ENCODE data around the gene WNK2. TPM values are rescaled to one million over a fixed set of nuclear protein-coding genes. Genes with fewer than 3 reads are reported as not detected.

WNK2 gene
- total RNA-seq, 1 experiment from 2014 or later = 69.4 TPM

- Histone ChIP-seq H3K4me1 (ENCODE audit: insufficient read depth, low read length) (no peaks in the 10 kb centered on the region), H3T11ph (ENCODE audit: low read length) (no peak overlapping the region), H3K9ac (ENCODE audit: extremely low read depth, insufficient read length, low read length) (no peak overlapping the region), H2BK5ac (ENCODE audit: insufficient read length, low read length) (no peak overlapping the region), H4K5ac (ENCODE audit: insufficient read length, low read depth, low read length) (no peak overlapping the region), H2BK12ac (ENCODE audit: insufficient read length, low read depth, low read length) (no peak overlapping the region), H2AK5ac (ENCODE audit: insufficient read length, low read length) (no peak overlapping the region), H3K23me2 (ENCODE audit: insufficient read length, low read depth, low read length, poor library complexity, severe bottlenecking) (no peaks in the 10 kb centered on the region), H3K79me1 (ENCODE audit: insufficient read depth, low read depth, low read length, poor library complexity, severe bottlenecking) (no peaks in the 10 kb centered on the region), H3K27ac (ENCODE audit: insufficient read length, low read depth, low read length) (no peak overlapping the region), H2AFZ (ENCODE audit: low read length) (no peak overlapping the region), H3K9me3 (ENCODE audit: control insufficient read depth, low read depth, low read length) (no peaks in the 10 kb centered on the region), H2BK15ac (ENCODE audit: low read depth, low read length) (no peak overlapping the region), H3K27me3 (ENCODE audit: insufficient read depth, low read length) (no peaks in the 10 kb centered on the region), H3K4ac (ENCODE audit: low read depth, low read length) (no peak overlapping the region), H3K18ac (ENCODE audit: insufficient read length, low read depth, low read length) (no peak overlapping the region), H2BK20ac (ENCODE audit: low read depth, low read length, poor library complexity, severe bottlenecking) (no peak overlapping the region), H3K23ac (ENCODE audit: insufficient read length, low read depth, low read length) (no peak overlapping the region), H4K8ac (replicated peaks; ENCODE audit: insufficient read length, low read depth, low read length) (no peak overlapping the region), H4K91ac (ENCODE audit: insufficient read length, low read depth, low read length) (no peak overlapping the region), H4K20me1 (ENCODE audit: control insufficient read depth, insufficient read depth, insufficient read length) (no peaks in the 10 kb centered on the region), H3K56ac (ENCODE audit: insufficient read length, low read depth, low read length) (no peak overlapping the region), H2BK120ac (ENCODE audit: low read depth, low read length, poor library complexity, severe bottlenecking) (no peak overlapping the region), H3K4me2 (ENCODE audit: insufficient read depth, insufficient read length, low read length) (no peak overlapping the region), H3K14ac (ENCODE audit: insufficient read depth, low read length) (no peak overlapping the region; the same call in 1 of the 2 replicates), H3K79me2 (ENCODE audit: insufficient read depth, low read length) (no peaks in the 10 kb centered on the region)
- no peaks in the 10 kb centered on the region for H3K9me3 Mint-ChIP-seq
- peak overlapping the region in 2 of 3 experiments; percentile 52 to 64; a peak in 2 of 7 replicates for H3K27ac Mint-ChIP-seq
- peaks cover 3 to 6% (median 4%) of the 10 kb centered on the region in 3 experiments; a peak in 5 of 7 replicates for H3K36me3 Mint-ChIP-seq (ENCODE audit: insufficient read depth in 1 of 3, low read depth in 3 of 3)
- WGBS (ENCODE audit: extremely low coverage, insufficient read length, low lambda C conversion rate) = no CpG with 5 or more reads among the region's 16 CpGs
- H3K4me1 Mint-ChIP-seq = peaks cover 3 to 8% of the 10 kb centered on the region in 2 experiments; a peak in 1 of 4 replicates
- H3K27me3 Mint-ChIP-seq (ENCODE audit: low read depth) = no peaks in the 10 kb centered on the region
- DNase-seq = no peak
- TF ChIP-seq CTCF (conservative IDR thresholded peaks at IDR 0.05) = no peak
- H3K4me3 Mint-ChIP-seq = no peak overlapping the region
Measured at GRCh38 chr9:93231121-93231694, 47.3 kb downstream of the WNK2 start.

Data from H9 (cell line).